Activated CD4-positive, alpha-beta T cell treated with anti-CD3 and anti-CD28 coated beads, Interleukin-2, amount 10 ng/mL, durations not matched to agents 24 days and 14 days (primary cell): ENCODE measurements around the gene SCN9A. TPM values are rescaled to one million over a fixed set of nuclear protein-coding genes. Genes with fewer than 3 reads are reported as not detected.
"Not testable (repeated sequence)": the region's sequence is repeated elsewhere in the genome, so short reads cannot be mapped to it uniquely, and the experiment has no call there.

ENCODE experiments used
- DNase-seq: peaks from one replicate; pipeline ENCODE4 v3.0.0; 2022
- H3K27ac Mint-ChIP-seq: one replicate; pipeline ENCODE4 v1.8.0; 2022; ENCODE audit warnings: mild to moderate bottlenecking, mixed read lengths
- H3K27me3 Mint-ChIP-seq: one replicate; pipeline ENCODE4 v1.8.0; 2022; ENCODE audit warnings: mixed read lengths
- H3K36me3 Mint-ChIP-seq: one replicate; pipeline ENCODE4 v1.8.0; 2022; ENCODE audit warnings: low read depth, mild to moderate bottlenecking, mixed read lengths
- H3K4me1 Mint-ChIP-seq: one replicate; pipeline ENCODE4 v1.8.0; 2021; ENCODE audit warnings: mixed read lengths
- H3K4me3 Mint-ChIP-seq: one replicate; pipeline ENCODE4 v1.8.0; 2022; ENCODE audit warnings: mild to moderate bottlenecking, moderate library complexity, mixed read lengths
- H3K9me3 Mint-ChIP-seq: one replicate; pipeline ENCODE4 v1.8.0; 2021; ENCODE audit warnings: mixed read lengths
- intact Hi-C: fragments of 100-400 bp; cut with micrococcal nuclease; formaldehyde crosslinking; loops from one replicate; pipeline ENCODE4 v1.15.1; 2023
- total RNA-seq: library from RNA; stranded (reverse); gene quantifications from 2 replicates; pipeline ENCODE4 v1.2.3, GENCODE V29; 2022

SCN9A gene
- total RNA-seq = not detected in 2 replicates

DNA sequence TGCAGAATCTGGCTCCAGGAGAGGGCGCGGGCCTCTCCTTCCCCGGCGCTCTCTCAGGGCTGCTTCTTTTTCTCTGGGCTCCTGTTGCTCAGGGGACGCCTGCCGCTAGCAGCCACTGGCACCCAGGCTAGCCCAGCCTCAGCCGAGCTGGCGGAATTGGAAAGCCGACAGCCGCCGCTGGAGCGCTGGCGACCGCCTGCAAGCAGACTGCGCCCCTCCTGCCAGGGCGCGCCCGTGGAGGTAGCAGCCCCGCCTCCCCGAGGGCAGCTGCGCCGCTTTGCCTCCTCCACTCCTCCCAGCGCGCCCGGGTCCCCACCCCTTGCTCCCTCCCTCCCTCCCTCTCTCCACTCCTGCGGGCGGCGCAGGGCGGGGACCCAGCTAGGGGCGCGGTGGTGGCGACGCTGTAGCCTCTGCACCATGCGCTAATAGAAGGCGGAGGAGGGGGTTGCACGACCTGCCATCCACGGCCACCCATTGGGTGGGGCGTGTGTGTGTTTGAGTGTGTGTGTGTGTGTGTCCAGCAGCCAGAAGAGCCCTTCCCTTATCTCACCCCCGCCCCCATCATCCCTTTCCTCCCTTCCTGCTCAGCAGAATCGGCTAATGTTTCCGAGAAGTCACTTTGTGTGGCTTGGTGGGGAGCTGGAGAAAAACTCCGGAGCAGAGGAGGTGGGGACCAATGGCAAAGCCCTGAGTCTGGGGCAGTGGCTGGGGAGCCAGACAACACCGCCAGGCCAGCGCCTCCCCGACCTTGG lies at the start of gene SCN9A:
Gene SCN9A (minus strand): TSS at position 209 of the 752 bp plus-strand sequence. CDS start 64,188 bp downstream, outside the sequence.
- H3K27ac Mint-ChIP-seq = no peak within 1 kb of the TSS
- peak; percentile 80 for DNase-seq
- H3K4me3 Mint-ChIP-seq = peak within 1 kb of the TSS; percentile 77
- no peaks in the 10 kb centered on the region for H3K36me3 Mint-ChIP-seq
- peaks cover 13% of the 10 kb centered on the region for H3K4me1 Mint-ChIP-seq
- intact Hi-C loops = no loop called here
- H3K27me3 Mint-ChIP-seq = peaks cover 40% of the 10 kb centered on the region
- H3K9me3 Mint-ChIP-seq = peaks cover 4% of the 10 kb centered on the region

DNA sequence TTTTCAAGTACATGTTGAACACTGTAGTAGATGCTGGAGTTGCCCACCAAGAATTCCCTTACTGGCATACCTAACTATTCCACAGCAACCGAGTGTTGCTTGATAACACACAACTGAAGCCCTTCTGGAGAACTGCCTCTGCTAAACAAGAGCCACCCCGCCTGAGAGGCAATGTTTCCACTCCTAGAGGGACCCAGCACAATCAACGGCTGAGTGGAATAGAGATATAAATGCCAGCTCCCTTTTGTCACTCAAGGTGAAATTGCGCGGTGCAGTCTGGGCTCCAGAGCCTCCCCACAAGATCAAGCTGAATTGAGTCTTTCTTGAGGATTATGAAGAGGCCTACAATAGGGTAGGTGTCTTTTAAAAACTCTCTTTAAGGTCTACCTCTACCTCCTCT lies 49.1 kb upstream of the SCN9A start:
- no peaks in the 10 kb centered on the region for H3K4me1 Mint-ChIP-seq
- intact Hi-C loops = no loop called here
- H3K9me3 Mint-ChIP-seq = no peaks in the 10 kb centered on the region
- H3K4me3 Mint-ChIP-seq = no peak overlapping the region
- H3K27me3 Mint-ChIP-seq = no peaks in the 10 kb centered on the region
- no peak for DNase-seq
- no peak overlapping the region for H3K27ac Mint-ChIP-seq
- no peaks in the 10 kb centered on the region for H3K36me3 Mint-ChIP-seq

DNA sequence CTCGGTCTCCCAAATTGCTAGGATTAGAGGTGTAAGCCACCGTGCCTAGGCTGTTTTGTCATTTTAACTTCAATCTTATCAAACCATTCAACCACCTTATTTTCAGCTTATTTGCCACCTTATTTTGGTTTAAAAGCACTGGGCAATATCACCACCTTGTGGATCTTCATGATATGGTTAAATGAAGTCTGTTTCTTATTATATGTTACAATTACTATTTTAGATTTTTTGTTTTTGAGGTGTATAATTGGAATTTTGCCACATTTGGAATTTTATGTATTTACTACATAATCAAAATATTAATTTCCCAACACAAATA lies 43.8 kb upstream of the SCN9A start:
- intact Hi-C loops = no loop called here
- no peaks in the 10 kb centered on the region for H3K4me1 Mint-ChIP-seq

DNA sequence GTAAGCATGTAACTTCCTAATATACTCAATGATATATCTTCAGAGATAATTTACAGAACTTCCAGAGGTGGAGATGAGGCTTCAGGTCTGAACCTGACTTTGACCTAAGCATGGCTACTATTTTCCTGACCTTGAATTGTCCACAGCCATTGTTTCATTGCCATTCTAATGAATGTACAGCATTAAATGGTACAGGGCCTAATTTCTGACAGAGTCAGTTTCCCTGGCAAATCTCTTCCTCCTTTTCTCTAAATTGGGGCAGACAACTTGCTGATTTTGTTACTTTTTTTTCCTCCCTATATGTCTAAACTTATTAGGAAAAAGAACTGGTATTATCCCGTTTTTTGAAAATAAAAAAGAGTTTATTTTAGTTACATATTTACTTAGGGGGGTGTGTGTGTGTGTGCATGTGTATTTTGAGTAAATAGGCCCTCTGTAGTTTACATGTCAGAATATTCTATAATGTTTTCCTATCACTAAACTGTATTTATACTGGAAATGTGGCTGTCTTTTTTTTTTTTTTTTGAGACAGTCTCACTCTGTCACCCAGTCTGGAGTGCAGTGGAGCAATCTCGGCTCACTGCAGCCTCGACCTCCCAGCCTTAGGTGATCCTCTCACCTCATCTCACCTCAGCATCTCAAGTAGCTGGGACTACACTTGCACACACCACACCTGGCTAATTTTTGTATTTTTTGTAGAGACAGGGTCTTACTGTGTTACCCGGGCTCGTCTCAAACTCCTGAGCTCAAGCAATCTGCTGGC lies 43.3 kb upstream of the SCN9A start:
- no peak for DNase-seq
- Mint-ChIP-seq H3K36me3 (no peaks in the 10 kb centered on the region), H3K9me3 (no peaks in the 10 kb centered on the region), H3K4me1 (no peaks in the 10 kb centered on the region), H3K27me3 (no peaks in the 10 kb centered on the region), H3K4me3 (no peak overlapping the region), H3K27ac (no peak overlapping the region)
- intact Hi-C loops = no loop called here

More for the DNA sequence above, 43.8 kb upstream of the SCN9A start:
- no peaks in the 10 kb centered on the region for H3K27me3 Mint-ChIP-seq
- no peak overlapping the region for H3K4me3 Mint-ChIP-seq
- no peaks in the 10 kb centered on the region for H3K36me3 Mint-ChIP-seq
- H3K9me3 Mint-ChIP-seq = no peaks in the 10 kb centered on the region
- no peak overlapping the region for H3K27ac Mint-ChIP-seq
- no peak for DNase-seq

DNA sequence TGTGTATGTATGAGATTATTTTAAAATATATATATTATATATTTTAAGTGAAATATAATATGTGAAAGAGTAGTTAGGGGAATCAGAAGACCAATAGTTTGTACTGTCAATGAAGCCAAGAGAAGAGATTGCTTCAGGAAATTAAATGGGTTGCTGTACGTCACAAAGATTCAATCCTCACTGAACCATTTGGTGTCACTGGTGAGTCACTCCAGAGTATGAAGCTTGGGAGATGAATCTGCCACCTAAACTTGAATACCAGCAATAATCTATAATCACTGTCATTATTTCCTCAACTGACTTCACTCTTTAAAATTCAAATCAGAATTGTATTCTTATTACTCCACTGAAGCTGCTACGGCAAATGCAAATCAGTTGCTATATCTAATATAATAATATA lies 41.9 kb upstream of the SCN9A start:
- Mint-ChIP-seq H3K9me3 (no peaks in the 10 kb centered on the region), H3K27ac (no peak overlapping the region), H3K36me3 (no peaks in the 10 kb centered on the region), H3K27me3 (no peaks in the 10 kb centered on the region), H3K4me1 (no peaks in the 10 kb centered on the region), H3K4me3 (no peak overlapping the region)
- no peak for DNase-seq
- intact Hi-C loops = no loop called here

DNA sequence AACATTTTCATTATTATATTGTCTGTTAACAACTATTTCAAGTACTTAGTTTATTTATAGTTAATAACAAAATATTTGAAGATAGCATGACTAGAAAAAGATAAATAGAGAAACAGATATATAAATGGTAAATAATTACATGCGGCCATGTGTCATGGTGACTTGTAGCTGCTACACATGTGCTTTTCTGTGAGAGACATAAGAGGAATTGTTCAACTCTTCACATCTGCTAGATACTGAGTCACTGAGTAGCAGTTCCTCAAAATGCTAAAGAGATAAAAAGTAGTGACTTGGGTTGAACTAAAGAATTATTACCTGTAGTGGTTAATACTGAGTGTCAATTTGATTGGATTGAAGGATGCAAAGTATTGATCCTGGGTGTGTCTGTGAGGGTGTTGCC lies 37.5 kb upstream of the SCN9A start:
- DNase-seq = no peak
- Mint-ChIP-seq H3K4me1 (no peaks in the 10 kb centered on the region), H3K27me3 (no peaks in the 10 kb centered on the region), H3K9me3 (no peaks in the 10 kb centered on the region), H3K36me3 (no peaks in the 10 kb centered on the region), H3K27ac (no peak overlapping the region), H3K4me3 (no peak overlapping the region)
- intact Hi-C loops = no loop called here

DNA sequence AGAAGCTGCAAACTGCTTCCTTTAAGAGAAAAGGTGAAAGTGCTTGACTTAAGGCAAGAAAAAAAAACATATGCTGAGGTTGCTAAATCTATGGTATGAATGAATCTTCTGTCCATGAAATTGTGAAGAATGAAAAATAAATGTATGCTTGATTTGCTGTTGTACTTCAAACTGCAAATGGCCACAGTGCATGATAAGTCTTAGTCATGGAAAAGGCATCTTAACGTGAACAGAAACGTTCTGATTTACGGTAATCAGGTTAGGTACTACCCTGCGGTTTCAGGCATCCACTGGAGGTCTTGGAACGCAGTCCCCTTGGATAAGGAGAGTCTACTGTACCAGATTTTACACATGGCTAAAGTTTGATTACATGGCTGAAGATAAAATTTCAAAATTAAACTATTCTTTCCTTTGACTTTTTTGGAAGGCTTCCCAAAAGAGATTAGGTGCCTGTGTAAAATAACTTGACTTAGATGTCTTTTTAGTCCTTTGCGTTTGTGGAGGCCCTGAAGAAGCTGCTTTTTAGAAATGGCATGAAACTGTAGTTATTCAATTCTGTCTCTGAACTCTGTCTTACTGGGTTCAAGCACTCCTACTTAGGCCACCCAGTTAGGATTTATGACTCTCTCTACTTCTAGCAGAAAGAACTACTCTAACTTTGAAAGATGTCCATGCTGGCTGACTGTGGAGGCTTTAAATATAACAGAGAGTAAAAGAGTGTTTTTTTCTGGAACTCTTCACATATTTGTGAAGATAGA lies 35.9 kb upstream of the SCN9A start:
- intact Hi-C loops = no loop called here

DNA sequence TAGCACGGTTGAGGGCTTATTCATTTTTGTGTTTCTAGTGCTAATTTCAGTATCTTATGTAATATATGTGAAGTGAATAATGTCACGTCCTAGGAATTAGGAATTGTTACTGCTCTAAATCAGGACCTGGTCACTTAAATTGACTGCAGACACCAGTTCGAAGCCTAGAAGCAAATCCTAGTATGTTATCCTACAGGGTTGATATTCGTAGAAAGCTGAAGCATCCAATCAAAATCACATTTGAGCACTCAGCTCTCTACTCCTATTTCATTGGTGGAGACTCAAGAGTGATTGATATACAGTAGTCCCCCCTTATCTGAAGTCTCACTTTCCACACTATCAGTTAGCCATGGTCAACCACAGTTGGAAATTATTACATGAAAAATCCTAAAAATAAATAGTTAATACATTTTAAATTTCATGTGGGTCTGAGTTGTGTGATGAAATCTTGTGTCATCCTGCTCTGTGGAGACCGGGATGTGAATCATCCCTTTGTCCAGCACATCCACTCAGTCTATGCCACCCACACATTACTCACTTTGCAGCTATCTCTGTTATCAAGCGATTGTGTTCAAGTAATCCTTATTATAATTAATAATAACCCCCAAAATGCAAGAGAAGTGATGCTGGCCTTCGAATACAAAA lies 35.2 kb upstream of the SCN9A start:
- no peaks in the 10 kb centered on the region for H3K36me3 Mint-ChIP-seq
- intact Hi-C loops = no loop called here
- H3K4me3 Mint-ChIP-seq = no peak overlapping the region
- H3K27ac Mint-ChIP-seq = no peak overlapping the region
- H3K4me1 Mint-ChIP-seq = no peaks in the 10 kb centered on the region
- H3K9me3 Mint-ChIP-seq = no peaks in the 10 kb centered on the region
- H3K27me3 Mint-ChIP-seq = no peaks in the 10 kb centered on the region
- no peak for DNase-seq

More for the DNA sequence above, 35.9 kb upstream of the SCN9A start:
- H3K9me3 Mint-ChIP-seq = no peaks in the 10 kb centered on the region
- H3K36me3 Mint-ChIP-seq = no peaks in the 10 kb centered on the region
- no peak overlapping the region for H3K4me3 Mint-ChIP-seq
- no peak overlapping the region for H3K27ac Mint-ChIP-seq
- DNase-seq = no peak
- H3K27me3 Mint-ChIP-seq = no peaks in the 10 kb centered on the region
- H3K4me1 Mint-ChIP-seq = no peaks in the 10 kb centered on the region

DNA sequence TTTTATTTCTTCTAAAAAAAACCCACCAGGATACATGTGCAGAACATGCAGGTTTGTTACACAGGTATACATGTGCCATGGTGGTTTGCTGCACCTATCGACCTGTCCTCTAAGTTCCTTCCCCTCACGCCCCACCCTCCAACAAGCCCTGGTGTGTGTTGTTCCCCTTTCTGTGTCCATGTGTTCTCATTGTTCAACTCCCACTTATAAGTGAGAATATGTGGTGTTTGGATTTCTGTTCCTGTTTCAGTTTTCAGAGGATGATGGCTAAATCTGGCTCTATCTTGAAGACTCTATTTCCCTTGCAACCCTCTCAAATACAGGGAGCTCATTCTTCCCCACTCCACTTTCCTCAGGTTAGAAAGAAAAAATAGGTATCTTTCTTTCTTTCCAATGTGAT lies 32.0 kb upstream of the SCN9A start:
- H3K4me1 Mint-ChIP-seq, H3K27me3 Mint-ChIP-seq, H3K4me3 Mint-ChIP-seq, intact Hi-C loops, H3K36me3 Mint-ChIP-seq, DNase-seq, H3K27ac Mint-ChIP-seq, H3K9me3 Mint-ChIP-seq: not testable (repeated sequence)

DNA sequence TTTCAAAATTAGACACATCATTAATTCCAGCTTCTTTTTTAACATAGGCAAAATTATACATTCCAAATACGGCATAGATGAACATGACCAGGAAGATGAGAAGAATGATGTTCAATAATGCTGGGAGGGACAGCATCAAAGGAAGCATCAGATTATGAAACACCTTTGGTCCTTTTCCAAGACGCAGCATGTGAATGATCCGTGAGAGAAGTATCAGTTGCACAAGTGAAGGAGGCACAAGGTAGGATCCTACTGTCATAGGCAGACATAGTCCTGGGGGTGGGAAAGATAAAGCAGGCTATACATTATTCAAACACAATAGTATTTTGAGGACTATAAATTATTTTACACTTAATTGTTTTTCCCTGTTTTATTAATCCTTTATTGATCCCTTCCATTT lies 30.6 kb upstream of the SCN9A start:
- H3K27ac Mint-ChIP-seq = no peak overlapping the region
- no peaks in the 10 kb centered on the region for H3K36me3 Mint-ChIP-seq
- H3K4me1 Mint-ChIP-seq = no peaks in the 10 kb centered on the region
- DNase-seq = no peak
- H3K27me3 Mint-ChIP-seq = no peaks in the 10 kb centered on the region
- no peak overlapping the region for H3K4me3 Mint-ChIP-seq
- no peaks in the 10 kb centered on the region for H3K9me3 Mint-ChIP-seq
- intact Hi-C loops = no loop called here

DNA sequence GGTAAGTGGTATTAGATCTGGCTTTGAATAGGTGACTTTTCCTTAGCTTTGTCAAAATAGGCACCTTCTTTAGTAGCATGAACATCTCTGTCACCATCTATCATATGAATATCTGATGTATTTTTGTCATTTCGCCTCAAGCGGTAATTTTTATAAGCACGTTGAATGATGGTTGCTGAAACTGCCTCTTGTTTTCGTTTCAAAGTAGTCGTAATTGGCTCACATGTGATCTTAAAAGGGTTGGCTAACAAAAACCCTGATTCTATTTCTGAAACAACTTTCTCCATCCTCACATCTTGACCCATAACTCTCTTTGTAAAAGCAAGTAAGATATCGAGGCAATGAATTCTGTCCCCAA lies 29.8 kb upstream of the SCN9A start:
- H3K4me3 Mint-ChIP-seq = no peak overlapping the region
- no peaks in the 10 kb centered on the region for H3K27me3 Mint-ChIP-seq
- H3K36me3 Mint-ChIP-seq = no peaks in the 10 kb centered on the region
- H3K27ac Mint-ChIP-seq = no peak overlapping the region
- no peak for DNase-seq
- H3K4me1 Mint-ChIP-seq = no peaks in the 10 kb centered on the region
- no peaks in the 10 kb centered on the region for H3K9me3 Mint-ChIP-seq
- intact Hi-C loops = no loop called here

DNA sequence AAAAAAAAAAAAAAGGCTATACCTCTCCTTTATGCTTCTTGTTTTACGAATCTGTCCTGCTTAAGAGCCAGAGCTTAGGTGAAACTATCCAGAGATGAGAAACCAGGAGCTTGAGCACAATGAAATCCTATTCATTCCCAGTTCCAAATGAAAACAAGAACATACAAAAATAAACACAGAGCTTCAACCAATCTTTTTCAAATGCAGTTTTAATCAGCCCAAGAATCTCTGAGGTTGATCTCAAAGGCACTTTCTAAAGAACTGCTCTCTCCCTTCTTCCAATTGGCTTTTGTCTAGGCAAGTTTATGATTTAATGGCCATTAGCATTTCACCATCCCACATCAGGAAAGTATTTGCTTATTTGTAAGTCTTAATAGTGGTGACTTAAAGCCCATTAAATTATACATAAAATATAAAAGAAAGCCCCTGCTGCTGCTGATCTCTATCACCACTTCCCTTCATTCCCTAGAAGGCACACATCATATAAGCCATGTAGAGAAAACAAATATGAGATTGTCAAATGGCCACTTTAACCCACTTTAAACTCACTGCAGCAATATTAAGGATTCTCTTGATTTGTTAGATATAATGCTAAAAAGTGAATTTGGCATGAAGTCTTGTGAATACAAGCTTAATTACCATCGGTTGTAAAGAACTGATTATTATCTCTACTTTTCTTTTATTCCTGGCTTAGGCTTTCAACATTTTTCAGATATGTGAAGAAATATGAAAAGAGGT lies 29.3 kb upstream of the SCN9A start:
- Mint-ChIP-seq H3K27ac (no peak overlapping the region), H3K36me3 (no peaks in the 10 kb centered on the region), H3K9me3 (no peaks in the 10 kb centered on the region), H3K27me3 (no peaks in the 10 kb centered on the region), H3K4me1 (no peaks in the 10 kb centered on the region), H3K4me3 (no peak overlapping the region)
- no peak for DNase-seq
- intact Hi-C loops = no loop called here

DNA sequence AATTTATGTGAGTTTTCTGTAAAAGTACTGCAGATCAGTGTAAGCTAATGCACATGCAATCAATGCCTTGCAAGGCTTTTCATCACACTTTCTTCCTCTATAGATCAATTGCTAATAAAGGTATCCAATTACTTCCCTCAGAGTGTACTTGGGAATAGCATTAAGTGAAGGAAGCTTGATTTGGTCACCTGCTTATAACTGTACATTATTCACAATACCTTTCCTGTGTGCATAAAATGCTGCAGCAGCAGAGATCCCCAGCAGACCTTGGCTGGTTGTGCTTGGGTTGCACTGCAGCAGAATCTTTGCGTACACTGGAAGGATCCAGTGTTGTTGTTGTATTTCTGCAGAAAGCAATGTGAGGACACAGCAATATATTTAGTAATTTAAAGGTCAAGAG lies 18.5 kb upstream of the SCN9A start:
- no peak for DNase-seq
- H3K4me1 Mint-ChIP-seq = no peaks in the 10 kb centered on the region
- H3K27ac Mint-ChIP-seq = no peak overlapping the region
- no peak overlapping the region for H3K4me3 Mint-ChIP-seq
- intact Hi-C loops = no loop called here
- H3K36me3 Mint-ChIP-seq = no peaks in the 10 kb centered on the region
- H3K9me3 Mint-ChIP-seq = no peaks in the 10 kb centered on the region
- no peaks in the 10 kb centered on the region for H3K27me3 Mint-ChIP-seq
